HG02642 (cell line): ENCODE results near the gene ZBP1.
A peak's percentile ranks its signal among the peaks of the same experiment; 100 is the strongest.

Source experiments
- ATAC-seq: cut with Tn5 transposase; IDR thresholded peaks from one replicate; pipeline ENCODE4 v1.9.1; 2021; ENCODE audit warnings: mild to moderate bottlenecking; ENCODE audit not compliant: unreplicated experiment, poor library complexity

ZBP1 gene

DNA sequence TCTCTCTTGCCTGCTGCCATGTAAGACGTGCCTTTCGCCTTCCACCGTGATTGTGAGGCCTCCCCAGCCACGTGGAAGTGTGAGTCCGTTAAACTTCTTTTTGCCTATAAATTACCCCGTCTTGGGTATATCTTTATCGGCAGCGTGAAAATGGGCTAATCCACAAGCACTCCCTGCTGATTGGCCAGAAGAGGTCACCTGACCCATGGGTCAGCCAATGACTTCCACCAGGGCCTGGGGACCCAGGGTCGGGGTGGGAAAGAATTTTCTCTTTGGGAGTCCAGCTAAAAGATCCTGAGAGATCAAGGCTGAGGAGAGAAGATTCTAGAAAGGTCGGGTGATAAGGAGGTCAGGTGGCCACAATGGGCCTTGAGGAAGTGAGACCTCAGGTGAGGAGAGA is 17.1 kb downstream of the ZBP1 start:
- ATAC-seq = no peak

DNA sequence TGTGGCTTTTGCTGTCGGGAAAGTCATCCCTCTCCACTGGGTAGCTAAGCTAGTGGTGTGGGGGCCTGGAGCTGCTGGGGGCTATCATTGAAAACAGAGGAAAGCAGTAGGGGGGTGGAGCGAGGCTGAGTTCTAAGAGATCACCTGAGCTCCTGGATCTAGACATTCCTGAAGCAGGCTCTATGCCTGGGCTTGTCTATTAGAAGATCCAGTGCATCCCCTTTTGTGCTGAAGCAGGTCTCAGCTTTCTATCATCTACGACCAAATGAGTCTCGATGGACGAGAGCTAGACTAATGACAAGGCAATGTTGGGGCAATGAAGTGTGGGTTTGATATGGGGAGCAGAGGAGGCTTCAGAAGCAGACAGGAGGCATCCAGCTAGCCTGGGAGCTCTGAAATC is 18.5 kb downstream of the ZBP1 start:
- no peak for ATAC-seq

DNA sequence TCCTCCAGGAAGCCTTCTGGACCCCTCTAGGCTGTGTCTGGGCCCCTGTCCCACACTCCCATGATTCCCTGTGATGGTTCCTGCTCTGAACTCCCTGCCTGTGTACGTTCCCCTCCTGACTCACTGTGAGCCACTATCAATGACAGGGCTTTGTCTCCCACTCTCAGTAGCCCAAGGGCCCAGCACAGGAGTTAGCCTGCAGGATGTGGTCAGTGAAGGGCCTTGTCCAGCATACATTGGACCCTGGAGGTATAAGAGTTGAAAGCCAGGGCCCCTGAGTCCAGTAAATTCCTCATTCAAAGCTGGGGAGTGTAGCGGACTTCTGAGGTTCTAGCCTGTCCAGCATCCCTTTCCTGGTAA is 19.0 kb downstream of the ZBP1 start:
- no peak for ATAC-seq

DNA sequence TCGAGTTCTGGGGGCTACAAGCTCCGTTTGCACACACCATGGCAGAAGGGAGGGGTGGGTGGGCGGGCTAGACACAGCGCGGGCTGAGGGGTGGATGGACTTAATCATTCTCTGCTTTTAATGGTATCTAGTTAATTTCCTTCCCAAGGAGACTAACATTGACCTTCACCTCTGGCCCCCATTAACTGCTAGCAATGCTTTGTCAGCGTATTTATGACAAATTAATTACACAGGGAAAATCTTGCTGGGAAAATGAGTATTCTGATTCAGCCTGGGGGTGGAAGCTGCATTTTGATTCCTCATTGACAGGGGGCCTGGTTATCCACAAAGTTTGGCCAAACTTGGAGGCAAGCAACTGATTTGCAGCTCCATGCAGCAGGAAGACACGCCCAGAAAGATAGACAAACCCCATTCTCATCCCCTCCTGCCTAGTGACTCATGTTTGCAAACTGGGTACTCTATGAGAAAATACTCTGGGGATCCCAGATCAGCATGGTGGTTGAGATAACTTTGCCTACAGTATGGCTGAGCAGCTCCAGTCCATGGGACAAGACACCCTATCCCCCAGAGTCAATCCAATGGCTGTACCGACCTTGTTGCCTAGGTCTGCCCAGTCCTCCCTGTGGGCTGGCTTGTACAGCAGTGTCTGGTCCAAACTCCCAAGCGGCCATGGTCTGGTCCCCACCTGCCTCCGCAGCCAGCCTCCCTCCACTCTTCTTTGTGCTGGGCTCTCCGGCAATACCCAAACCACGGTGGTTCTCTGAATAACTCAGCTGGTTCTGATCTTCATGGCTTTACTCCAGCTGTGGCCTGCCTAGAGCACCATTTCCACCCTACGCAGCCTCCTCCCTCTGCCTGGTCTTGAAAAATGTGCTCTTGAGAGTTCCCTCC is 19.7 kb downstream of the ZBP1 start:
- ATAC-seq = no peak

DNA sequence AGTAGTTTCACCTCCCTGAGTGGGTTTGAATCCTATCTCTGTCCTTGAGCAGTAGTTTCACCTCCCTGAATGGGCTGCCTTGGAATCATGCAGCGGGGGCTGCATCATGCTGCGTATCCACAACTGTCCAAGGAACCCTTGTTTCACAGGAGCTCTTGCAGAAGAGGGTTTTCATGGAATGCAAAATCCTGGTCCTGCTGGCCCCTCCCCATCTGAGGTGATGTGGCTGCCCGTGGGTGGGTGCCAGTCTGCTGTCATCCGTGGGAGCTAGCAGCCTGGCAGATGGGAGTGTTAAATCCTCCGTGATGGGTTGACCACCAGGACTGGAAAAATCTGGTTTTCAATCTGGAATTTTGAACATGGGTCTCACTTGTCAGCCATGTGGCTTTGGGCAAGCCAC is 21.7 kb downstream of the ZBP1 start:
- no peak for ATAC-seq

DNA sequence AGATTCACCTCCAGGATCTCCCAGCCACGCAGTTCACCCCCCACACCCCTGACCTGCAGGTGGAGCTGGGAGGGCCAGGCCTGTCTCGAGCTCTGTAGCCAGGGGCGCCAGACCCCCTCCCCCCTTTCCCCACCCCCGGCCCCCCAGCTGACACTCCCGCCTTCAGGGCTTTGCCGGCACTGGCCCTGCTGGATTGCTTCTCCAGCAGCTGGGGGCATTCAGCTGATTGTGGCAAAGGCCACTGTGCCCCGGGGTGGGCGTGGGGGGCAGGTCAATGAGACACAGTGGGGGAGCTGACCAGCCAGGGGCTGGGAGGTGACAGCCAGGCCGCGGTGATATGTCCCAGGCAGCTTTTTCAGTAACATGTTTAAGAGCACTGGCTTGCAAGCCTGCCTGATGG is 22.2 kb downstream of the ZBP1 start:
- no peak for ATAC-seq

DNA sequence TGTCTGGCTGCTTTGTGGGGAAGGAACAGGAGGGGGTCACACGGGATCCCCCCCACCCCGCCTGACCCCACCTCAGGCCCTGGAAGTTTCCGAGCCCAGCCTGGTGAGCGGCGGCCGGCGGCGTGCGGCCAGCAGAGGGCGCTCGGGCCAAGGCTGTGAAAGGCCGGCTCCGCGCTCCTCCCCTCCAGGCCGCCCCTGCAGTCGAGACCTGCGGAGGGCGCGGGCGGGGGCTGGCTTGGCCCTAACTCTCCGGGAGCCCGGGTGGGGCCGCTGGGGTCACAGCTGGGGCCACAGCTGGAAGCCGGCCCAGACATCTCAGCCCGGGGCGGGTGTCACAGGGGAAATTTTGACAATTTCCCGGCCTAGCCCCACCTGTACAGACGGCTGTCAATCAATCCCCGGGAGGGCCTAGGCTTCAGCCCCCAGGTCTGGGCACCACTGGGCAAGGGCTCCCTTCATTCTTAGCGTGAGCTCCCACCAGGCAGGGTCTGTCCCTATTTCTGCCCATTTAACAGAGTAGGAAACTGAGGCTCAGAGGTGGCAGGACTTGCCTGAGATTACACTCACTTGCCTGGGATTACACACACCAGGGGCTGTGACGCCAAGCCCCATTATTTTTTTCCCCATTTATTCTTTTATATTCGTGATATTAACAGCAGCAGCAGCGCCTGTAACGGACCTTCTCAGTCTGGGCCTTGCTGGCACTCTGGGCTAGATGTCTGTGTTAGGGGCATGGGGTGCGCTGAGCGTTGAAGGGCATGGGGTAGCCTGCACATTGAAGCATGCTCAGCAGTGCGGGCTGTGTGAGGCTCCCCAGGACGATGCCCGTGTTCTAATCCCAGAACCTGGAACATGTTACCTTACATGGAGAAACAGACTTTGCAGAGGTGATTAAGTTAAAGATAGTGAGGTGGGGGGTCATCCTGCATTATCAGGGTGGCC is 23.0 kb downstream of the ZBP1 start:
- peak; percentile 66 for ATAC-seq

DNA sequence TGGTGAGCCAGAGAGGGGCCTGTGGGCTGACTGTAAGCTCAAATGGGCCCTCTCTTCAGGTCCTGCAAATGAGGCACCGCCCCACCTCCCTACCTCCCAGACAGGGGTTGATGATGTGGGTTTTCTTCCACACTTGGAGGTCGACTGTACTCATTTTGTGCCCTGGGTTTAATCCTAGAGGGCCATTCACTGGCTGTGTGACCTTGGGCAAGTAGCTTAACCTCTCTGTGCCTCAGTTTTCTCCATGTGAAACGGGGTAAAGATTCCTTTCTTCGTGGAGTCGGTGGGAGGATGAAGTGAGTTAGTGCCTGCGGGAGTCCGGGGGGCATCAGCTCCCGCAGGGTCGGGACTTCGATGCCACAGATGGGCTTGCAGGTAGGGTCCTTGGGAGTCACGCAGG is 23.9 kb downstream of the ZBP1 start:
- ATAC-seq = no peak

DNA sequence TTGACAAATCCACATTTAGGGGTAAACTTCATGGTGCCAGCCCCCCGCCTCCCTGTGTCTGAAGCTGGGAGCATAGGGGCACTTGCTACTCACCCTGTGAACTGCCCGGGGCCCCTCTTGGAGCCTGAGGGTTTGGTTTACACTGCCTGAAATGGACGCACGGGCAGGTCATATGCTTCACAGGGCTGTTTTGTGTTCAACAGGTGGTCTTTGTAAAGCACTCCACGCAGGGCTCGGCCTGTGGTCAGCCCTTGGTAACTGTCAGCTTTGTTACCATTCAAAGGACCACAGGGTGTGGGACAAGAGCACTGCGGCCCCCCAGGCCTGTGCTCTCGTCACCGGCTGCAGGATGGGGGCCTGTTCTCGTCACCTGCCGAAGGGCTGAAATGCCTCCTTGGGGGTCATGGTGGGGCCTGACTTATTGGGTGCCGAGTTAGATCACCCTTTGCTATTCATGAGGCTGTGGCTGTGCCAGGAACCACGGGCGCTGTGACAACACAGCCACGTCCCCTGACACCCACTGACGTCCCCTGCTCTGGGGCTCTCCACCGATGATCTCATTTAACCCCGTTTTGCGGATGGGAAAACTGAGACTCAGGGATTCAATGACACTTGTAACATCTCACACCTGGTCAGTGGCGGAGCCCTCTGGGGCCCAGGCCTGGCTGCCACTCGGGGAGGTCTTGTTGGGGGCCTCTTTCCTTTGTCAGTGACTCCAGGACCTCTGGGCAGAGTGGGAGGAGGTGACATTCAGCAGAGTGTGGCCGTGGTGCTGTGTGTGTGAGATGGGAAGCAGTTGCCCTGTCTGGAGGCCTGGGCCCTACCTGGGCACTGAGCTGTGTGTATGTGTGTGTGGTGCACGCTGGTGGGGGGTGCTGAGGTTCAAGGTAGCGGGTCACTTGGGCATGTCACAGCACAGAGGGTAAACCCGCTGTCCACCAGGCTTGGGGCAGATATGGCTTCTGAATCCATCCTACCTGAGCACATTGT is 24.9 kb downstream of the ZBP1 start:
- ATAC-seq = no peak

DNA sequence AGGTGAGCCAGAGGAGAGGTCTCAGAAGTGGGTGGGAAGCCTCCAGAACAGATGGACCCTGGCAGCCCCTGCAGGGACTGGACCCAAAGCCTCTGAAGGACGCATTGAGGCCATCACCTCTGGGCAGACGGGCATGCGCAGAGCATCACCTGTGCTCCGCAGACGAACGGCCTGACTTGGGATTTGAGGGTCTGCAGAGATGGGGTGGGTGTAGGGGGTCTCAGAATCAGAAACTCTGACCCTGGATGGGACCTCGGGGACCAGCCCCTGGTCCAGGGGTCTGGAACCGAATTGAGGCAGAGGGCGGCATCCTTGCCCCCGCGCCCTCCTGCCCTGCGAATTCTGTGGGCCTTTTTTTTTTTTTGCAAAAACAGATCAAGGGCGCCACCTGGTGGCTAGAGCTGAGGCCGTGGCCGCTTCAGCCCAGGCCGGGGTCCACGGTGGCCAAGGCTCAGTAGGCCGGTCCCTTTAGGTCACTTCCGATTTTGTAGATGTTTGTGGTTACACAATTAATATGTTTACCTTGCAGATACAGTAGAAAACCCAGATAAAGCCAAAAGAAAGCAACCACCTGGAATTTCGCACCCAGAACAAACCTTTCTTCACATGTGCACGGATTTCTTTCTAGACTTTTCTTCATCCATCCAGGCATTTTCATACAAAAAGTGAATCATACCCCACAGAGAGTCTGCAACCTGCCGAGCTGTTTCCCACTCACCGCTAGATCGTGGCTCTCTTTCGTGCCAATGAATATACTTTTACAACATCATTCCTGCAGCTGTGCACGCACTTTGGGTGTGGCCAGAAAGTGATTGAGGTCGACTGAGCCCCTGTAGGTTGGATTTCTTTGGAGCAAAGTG is 25.9 kb downstream of the ZBP1 start:
- no peak for ATAC-seq

DNA sequence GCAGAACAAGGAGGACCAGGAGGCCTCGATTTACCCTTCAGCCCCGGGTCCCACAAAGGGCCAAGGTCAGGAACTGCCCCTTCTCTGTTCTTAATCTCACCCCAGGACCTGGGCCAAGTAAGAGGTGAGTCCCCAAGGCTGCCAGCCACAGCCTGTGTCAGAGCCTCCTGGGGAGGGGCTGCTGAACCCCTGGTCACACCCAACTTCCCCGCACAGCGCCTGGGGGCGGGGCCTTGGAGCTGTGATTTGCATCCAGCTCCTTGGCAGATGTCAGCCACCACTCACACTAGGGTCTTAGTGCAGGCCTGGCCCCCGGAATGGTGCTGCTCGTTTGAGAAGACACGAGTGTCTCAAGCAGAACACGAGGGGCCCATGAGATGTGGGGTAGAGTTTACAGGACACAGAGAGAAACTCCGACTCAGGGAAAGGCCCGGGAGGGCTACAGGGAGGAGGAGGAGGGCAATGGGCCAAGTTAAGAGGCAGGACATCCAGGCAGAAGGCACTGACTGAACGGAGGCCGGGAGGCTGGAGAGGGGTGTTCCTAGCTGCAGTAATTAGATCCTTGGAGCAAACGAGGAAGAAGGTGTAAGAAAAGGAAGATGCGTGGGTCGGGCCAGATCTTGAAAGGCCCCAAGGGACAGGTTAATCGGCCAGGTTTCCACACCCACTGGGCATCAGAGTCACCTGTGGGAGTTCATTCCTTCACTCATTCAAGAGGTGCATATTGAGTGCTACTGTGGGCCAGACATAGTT is 26.9 kb downstream of the ZBP1 start:
- ATAC-seq = no peak

DNA sequence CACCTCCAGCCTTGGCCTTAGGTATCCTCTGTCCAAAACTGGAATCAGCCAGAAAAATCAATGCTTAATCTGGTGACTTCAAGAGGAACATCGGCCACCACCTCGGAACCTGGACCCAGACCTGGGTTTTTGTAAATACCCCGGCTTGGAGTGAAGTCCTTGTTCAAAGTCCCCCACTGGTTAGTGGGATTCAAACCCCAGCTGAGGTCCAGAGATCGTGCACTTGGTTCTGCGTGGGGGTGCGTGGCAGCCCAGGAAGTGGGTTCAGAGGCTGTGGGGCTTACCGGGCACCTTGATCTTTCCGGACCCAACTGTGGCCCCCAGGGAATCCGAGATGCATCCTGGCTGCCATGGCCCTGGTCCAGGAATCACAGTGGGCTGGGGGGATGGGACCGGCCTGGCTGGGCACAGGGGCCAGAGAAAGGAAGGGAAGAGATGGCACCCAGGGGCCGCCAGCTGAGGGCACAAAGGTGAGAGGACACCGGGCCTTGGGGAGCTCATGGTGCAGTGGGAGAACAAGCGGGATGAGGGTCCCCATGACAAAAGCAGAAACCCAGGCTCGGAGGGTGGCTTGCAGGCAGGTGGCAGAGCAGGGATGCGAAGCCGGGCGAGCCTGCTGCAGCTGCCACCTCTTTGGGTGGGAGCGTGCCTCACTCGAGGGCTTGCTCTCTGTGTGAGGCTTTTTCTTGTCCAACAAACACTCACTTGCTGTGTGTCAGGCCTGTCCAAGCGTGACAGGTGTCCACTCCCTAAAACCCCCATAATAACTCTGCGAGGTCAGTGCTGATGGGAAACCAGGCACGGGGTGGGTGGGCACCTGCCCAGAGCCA is 27.7 kb downstream of the ZBP1 start:
- no peak for ATAC-seq

DNA sequence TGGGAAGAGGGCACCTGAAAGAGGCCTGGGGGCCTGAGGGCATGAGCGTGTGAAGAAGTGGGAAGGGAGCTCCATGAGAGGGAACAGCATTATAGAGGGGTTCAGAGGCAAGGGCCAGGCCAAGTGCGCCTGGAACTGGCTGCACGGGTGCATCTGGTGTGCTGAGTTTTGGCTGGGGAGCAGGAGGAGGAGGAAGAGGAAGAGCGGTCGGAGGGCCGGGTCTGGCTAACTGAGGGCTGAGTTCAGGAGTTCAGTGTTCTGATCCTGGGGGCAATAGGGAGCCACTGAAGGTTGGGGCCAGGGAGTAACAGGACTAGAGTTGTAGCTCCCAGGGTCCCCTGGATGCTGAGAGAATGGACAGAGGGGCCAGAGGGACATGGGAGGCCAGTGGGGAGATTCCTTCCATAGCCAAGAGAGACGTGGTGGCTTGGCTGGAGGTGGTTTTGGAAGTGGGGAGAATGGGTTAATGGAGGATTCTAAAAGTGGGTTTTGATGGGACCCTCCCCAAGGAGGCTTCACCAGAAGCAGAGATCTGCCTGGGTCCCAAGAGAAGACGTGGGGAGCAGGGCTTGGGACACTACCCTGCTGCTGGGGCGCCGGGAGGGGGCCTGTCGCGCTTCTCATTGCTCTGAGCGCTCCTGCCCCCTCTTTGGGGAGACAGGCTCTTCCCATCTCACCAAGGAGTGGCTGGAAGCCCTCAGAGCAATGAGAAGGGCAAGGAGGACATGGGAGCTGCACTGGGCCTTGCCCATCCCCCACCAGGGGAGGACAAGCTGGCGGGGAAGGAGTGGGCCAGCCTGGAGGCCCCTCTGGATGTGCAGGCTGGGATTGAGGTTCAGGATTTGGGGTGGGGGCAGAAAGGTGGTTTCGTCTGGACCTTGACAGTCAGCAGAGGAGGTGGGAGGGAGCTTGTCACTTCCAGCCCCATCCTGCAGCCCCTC is 28.7 kb downstream of the ZBP1 start:
- ATAC-seq = no peak

DNA sequence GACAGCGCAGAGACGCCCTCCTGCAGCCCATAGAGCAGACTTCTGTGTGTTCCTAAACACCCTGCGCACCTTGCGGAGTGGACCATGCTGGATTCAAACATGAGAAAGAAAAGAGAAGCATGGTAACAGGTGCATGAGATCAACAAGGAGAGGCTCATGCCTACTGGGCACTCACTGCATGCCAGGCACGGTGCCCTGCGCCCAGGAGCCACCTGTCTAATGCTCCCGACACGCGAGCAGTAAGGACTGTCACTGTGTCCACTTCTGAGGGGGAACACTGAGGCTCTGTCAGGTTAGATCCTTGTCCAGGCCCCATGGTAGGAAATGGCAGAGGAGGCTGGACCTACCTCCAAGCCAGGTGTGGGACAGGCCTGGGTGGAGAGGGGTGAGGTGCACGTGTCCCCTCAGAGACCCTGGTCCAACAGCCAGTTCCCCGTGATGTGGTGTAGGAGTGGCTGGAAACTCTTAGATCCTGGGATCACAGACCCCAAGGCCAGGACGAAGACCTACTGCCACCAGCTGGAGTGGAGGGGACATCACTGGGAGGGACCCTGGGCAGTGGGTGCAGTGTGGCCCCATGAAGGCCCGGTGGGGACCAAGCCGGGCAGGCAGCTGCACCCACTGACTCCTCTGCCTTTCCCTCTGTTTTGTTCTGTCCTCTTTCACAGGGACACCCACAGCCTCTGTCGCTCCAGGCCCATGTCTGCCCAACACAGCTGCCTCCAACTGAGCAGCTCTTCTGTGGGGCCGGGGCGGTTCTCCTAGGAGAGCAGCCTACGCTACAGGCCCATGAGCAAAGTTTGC is 29.5 kb downstream of the ZBP1 start:
- ATAC-seq = no peak

DNA sequence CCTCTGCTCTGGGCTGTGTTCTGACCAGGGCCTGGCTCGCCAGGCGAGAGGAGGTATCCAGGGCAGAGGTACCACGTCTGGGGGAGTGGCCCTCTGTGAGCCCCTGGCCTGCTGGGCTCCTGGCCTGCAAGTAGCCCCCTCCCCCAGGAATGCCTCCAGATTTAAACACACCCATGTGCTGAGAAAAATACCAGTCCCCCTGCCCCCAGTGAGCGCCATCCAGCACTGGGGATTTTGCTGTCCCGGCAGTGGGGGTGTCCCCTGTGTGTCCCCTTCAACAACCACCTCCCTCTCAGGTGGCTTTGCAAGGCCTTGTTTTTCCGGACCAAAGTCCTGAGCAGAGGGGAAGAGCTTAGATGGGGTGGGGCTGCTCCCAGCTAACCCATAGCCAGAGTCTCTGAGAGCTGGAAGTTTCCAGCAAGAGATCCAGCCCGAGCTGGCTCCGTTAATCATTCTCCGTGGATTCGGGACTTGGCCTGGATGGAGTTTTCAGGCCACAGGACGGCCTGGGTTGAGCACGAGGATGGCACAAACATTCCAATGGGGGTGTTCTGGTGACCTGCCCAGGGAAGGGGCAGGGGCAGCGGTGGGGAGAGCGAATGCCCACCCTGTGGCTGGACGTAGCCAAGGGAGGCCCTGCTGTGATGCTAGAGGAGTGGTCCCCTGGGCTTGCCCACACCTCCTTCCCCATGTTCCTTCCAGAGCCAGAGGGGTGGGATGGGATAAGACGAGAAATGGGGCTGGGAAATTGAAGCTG is 30.3 kb downstream of the ZBP1 start:
- ATAC-seq = no peak
